Astrocyte (in vitro differentiated cells and primary cell): ENCODE measurements around the gene TEX50.

Experiments used
- EZH2 ChIP-seq: IDR thresholded peaks from 2 replicates; pipeline ENCODE4 v1.6.1; 2012; ENCODE audit warnings: mild to moderate bottlenecking, low read length, inconsistent platforms; ENCODE audit not compliant: insufficient read depth
- TF ChIP-seq, protein P1 (sequence below): IDR thresholded peaks from 2 replicates; pipeline ENCODE4 v1.5.1; 2011; ENCODE audit warnings: low read depth, mild to moderate bottlenecking, inconsistent platforms, low read length, moderate library complexity; ENCODE audit not compliant: insufficient read depth

DNA sequence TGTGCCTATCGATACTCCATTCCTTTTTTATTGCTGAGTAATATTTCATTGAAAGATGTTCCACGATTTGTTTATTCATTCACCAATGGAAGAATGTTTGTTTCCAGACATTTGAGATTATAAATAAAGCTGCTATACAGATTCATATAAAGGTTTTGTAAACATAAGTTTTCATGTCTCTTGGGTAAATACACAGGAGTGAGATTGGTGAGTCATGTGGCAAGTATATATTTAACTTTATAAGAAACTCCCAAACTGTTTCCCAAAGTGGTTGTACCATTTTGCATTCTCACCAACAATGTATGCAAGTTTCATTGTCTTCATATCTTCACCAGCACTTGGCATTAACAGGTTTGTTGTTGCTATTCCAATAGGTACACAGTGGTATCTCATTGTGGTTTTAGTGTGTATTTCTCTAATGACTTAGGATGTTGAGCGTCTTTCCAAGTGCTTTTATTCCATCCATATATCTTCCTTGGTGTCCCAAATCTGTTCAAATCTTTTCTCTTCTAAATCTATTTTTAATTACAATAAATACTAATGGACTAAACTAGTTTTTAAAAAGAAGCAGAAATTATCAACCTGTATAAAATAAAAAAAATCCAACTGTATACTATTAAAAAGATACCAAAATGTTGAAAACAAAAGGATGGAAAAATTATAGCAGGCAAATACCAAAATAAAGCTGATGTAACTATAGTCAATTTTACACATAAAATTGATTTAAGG is 38.9 kb upstream of the TEX50 start:
- TF ChIP-seq, protein P1, sequence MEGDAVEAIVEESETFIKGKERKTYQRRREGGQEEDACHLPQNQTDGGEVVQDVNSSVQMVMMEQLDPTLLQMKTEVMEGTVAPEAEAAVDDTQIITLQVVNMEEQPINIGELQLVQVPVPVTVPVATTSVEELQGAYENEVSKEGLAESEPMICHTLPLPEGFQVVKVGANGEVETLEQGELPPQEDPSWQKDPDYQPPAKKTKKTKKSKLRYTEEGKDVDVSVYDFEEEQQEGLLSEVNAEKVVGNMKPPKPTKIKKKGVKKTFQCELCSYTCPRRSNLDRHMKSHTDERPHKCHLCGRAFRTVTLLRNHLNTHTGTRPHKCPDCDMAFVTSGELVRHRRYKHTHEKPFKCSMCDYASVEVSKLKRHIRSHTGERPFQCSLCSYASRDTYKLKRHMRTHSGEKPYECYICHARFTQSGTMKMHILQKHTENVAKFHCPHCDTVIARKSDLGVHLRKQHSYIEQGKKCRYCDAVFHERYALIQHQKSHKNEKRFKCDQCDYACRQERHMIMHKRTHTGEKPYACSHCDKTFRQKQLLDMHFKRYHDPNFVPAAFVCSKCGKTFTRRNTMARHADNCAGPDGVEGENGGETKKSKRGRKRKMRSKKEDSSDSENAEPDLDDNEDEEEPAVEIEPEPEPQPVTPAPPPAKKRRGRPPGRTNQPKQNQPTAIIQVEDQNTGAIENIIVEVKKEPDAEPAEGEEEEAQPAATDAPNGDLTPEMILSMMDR = no peak
- no peak for TF ChIP-seq EZH2
